Panc1 (cell line): ENCODE measurements around the gene ASCC3. TPM values are rescaled to one million over a fixed set of nuclear protein-coding genes. Genes with fewer than 3 reads are reported as not detected.
A peak's percentile ranks its signal among the peaks of the same experiment; 100 is the strongest.

Experiments
- ATAC-seq: fragments of 200-7000 bp; cut with Tn5 transposase; 2 replicates; pipeline ENCODE4 v1.9.1; 2020; ENCODE audit warnings: mild to moderate bottlenecking, moderate library complexity
- BruUV-seq: library from RNA; stranded (reverse); fragments of 400-500 nt; replicated peaks from 2 replicates; lab custom pipeline; 2021; lab: Mats Ljungman, UMichigan
- CTCF ChIA-PET: fragments of 300-600 bp; sonication (Branson Sonifier 250); formaldehyde crosslinking; loops from one replicate; lab custom pipeline; 2022; ENCODE audit warnings: antibody characterized with exemption; lab: Charles Lee
- POLR2A ChIA-PET: fragments of 300-600 bp; sonication (Branson Sonifier 250); formaldehyde crosslinking; loops from one replicate; lab custom pipeline; 2022; ENCODE audit warnings: antibody characterized with exemption; lab: Charles Lee
- DNase-seq: peaks from one replicate; pipeline ENCODE4 v3.0.0-alpha.2; 2010; ENCODE audit warnings: low read depth, low spot score
- H3K27ac ChIP-seq: 2 replicates; pipeline ENCODE4 v1.5.1; 2011; ENCODE audit warnings: mild to moderate bottlenecking, low read length, inconsistent platforms
- H3K27me3 ChIP-seq: fragments of 200-500 bp; sonication (Bioruptor generic); 2 replicates; pipeline ENCODE4 v1.6.0; 2014; ENCODE audit warnings: low read length, inconsistent platforms; ENCODE audit not compliant: control insufficient read depth, insufficient read depth
- H3K36me3 ChIP-seq: fragments of 200-500 bp; sonication (Bioruptor generic); 2 replicates; pipeline ENCODE4 v1.5.1; 2014; ENCODE audit warnings: inconsistent platforms, mild to moderate bottlenecking, low read length, moderate library complexity; ENCODE audit not compliant: control insufficient read depth, insufficient read depth
- H3K4me1 ChIP-seq: 2 replicates; pipeline ENCODE4 v1.5.1; 2011; ENCODE audit warnings: inconsistent platforms, mild to moderate bottlenecking, low read length, moderate library complexity; ENCODE audit not compliant: control insufficient read depth, insufficient read depth
- H3K4me3 ChIP-seq, 2 experiments: 2 replicates each; pipeline ENCODE4 v1.5.1; 2011 to 2012; ENCODE audit warnings: low read depth in 2 of 2, low read length in 2 of 2, mild to moderate bottlenecking in 2 of 2, inconsistent platforms in 1 of 2, moderate library complexity in 1 of 2
- H3K9me3 ChIP-seq: fragments of 200-500 bp; sonication (Bioruptor generic); 2 replicates; pipeline ENCODE4 v1.5.1; 2014; ENCODE audit warnings: low read depth, mild to moderate bottlenecking, inconsistent platforms, low read length, moderate library complexity; ENCODE audit not compliant: control insufficient read depth, insufficient read depth
- POLR2AphosphoS5 ChIP-seq: IDR thresholded peaks from 2 replicates; pipeline ENCODE4 v1.6.1; 2012; ENCODE audit warnings: mild to moderate bottlenecking, low read depth, low read length, moderate library complexity
- REST ChIP-seq, 2 experiments: IDR thresholded peaks; 2 replicates each; pipeline ENCODE4 v1.6.1; 2011 to 2012; ENCODE audit warnings: low read depth in 2 of 2, control low read depth in 1 of 2, low read length in 1 of 2, mild to moderate bottlenecking in 1 of 2, moderate library complexity in 1 of 2; ENCODE audit not compliant: insufficient read depth in 1 of 2
- SIN3A ChIP-seq: IDR thresholded peaks from 2 replicates; pipeline ENCODE4 v1.6.1; 2012; ENCODE audit warnings: low read depth, mild to moderate bottlenecking, low read length, moderate library complexity, borderline replicate concordance; ENCODE audit not compliant: insufficient read depth
- TCF7L2 ChIP-seq: IDR thresholded peaks from 2 replicates; pipeline ENCODE4 v1.6.1; 2011; ENCODE audit warnings: mild to moderate bottlenecking, low read depth, low read length, inconsistent platforms
- in situ Hi-C: cut with HindIII; loops from 2 replicates; pipeline ENCODE4 v1.10.0; 2016; ENCODE audit warnings: low sequenced_read_pairs, low pct_unique_long_range_greater_than_20kb
- intact Hi-C: fragments of 100-400 bp; cut with micrococcal nuclease; formaldehyde crosslinking; loops from one replicate; pipeline ENCODE4 v1.10.0; 2022; ENCODE audit not compliant: unreplicated experiment
- total RNA-seq: library from RNA; stranded (reverse); gene quantifications from one replicate; pipeline ENCODE4 v1.2.1, GENCODE V29; 2021; ENCODE audit not compliant: unreplicated experiment
- TF ChIP-seq, protein P1 (sequence below): fragments of 450-650 bp; IDR thresholded peaks from 2 replicates; pipeline ENCODE4 v1.5.1; 2017; ENCODE audit warnings: mild to moderate bottlenecking

Gene ASCC3
- total RNA-seq, 1 experiment from 2014 or later, result 46.9 TPM

- BruUV-seq, result no TSS peak
- Histone ChIP-seq H3K36me3 (no peaks in the 10 kb centered on the region), H3K27ac (peak overlapping the region; percentile 55; the same call in 1 of the 2 replicates), H3K9me3 (no peaks in the 10 kb centered on the region), H3K4me1 (peaks cover 27% of the 10 kb centered on the region), H3K4me3 (no peak overlapping the region; a peak in 1 of 4 replicates), H3K27me3 (no peaks in the 10 kb centered on the region)
- POLR2A ChIA-PET, result no interaction called here
- ATAC-seq, result no peak
- CTCF ChIA-PET, result no interaction called here
- TF ChIP-seq TCF7L2, result no peak
- TF ChIP-seq, protein P1, sequence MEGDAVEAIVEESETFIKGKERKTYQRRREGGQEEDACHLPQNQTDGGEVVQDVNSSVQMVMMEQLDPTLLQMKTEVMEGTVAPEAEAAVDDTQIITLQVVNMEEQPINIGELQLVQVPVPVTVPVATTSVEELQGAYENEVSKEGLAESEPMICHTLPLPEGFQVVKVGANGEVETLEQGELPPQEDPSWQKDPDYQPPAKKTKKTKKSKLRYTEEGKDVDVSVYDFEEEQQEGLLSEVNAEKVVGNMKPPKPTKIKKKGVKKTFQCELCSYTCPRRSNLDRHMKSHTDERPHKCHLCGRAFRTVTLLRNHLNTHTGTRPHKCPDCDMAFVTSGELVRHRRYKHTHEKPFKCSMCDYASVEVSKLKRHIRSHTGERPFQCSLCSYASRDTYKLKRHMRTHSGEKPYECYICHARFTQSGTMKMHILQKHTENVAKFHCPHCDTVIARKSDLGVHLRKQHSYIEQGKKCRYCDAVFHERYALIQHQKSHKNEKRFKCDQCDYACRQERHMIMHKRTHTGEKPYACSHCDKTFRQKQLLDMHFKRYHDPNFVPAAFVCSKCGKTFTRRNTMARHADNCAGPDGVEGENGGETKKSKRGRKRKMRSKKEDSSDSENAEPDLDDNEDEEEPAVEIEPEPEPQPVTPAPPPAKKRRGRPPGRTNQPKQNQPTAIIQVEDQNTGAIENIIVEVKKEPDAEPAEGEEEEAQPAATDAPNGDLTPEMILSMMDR, result no peak
- no peak for TF ChIP-seq REST (IDR thresholded peaks at IDR 0.05; ENCODE audit: insufficient read depth in 1 of 2, low read depth in 2 of 2, low read length in 1 of 2)
- TF ChIP-seq SIN3A, result no peak
- in situ Hi-C loops (no loop called here), intact Hi-C loops (no loop called here)
- no peak for DNase-seq
Observed at GRCh38 chr6:100877851-100878250, 3.3 kb downstream of the ASCC3 start.

- Histone ChIP-seq H3K4me3 (no peak overlapping the region), H3K27ac (no peak overlapping the region), H3K36me3 (no peaks in the 10 kb centered on the region), H3K4me1 (peaks cover 20% of the 10 kb centered on the region), H3K27me3 (no peaks in the 10 kb centered on the region), H3K9me3 (no peaks in the 10 kb centered on the region)
- intact Hi-C loops, result no loop called here
- in situ Hi-C loops, result no loop called here
- BruUV-seq, result no TSS peak
- no peak for ATAC-seq
- TF ChIP-seq SIN3A, result no peak
- TF ChIP-seq TCF7L2, result no peak
- no peak for TF ChIP-seq REST (IDR thresholded peaks at IDR 0.05; ENCODE audit: insufficient read depth in 1 of 2, low read depth in 2 of 2, low read length in 1 of 2)
- TF ChIP-seq POLR2AphosphoS5, result no peak
- TF ChIP-seq, protein P1, result no peak
- DNase-seq, result no peak
- ChIA-PET CTCF (no interaction called here), POLR2A (no interaction called here)
Observed at GRCh38 chr6:100876251-100876650, 4.9 kb downstream of the ASCC3 start.
